B cell (primary cell): ENCODE data around the gene PCDH9. TPM values are rescaled to one million over a fixed set of nuclear protein-coding genes. Genes with fewer than 3 reads are reported as not detected.

Experiments used
- ATAC-seq: fragments of 200-7000 bp; cut with Tn5 transposase; one replicate; pipeline ENCODE4 v1.10.0; 2021; ENCODE audit warnings: low read depth, mild to moderate bottlenecking, moderate number of reproducible peaks, moderate library complexity
- CTCF ChIA-PET: fragments of 350-600 bp; sonication (Branson Sonifier 250); formaldehyde crosslinking; loops from one replicate; lab custom pipeline; 2021; ENCODE audit warnings: antibody characterized with exemption, inconsistent platforms; lab: Charles Lee
- POLR2A ChIA-PET: fragments of 350-600 bp; sonication (Branson Sonifier 250); formaldehyde crosslinking; loops from one replicate; lab custom pipeline; 2021; ENCODE audit warnings: antibody characterized with exemption; lab: Charles Lee
- DNase-seq: peaks from one replicate; pipeline ENCODE4 v3.0.0; 2013
- H2AFZ ChIP-seq: 2 replicates; pipeline ENCODE4 v1.6.1; 2012; ENCODE audit warnings: mild to moderate bottlenecking, low read depth, low read length; ENCODE audit not compliant: insufficient read depth, poor library complexity, severe bottlenecking
- H3K27ac ChIP-seq, 2 donors: 1 replicate in 1 of 2; 2 replicates in 1 of 2; pipeline ENCODE4 v1.5.1; 2012 to 2013; ENCODE audit warnings: low read length in 2 of 2, mild to moderate bottlenecking in 2 of 2, moderate library complexity in 1 of 2
- H3K27me3 ChIP-seq, 4 experiments: fragments of 200-600 bp in 1 of 4; sonication (generic) in 1 of 4; replicated peaks in 1 of 4; 1 replicate in 2 of 4; 2 replicates in 2 of 4; pipeline versions ENCODE4 v1.6.1 to v1.7.0; 2013 to 2016; ENCODE audit warnings: low read length in 3 of 4, mild to moderate bottlenecking in 2 of 4, mixed read lengths in 1 of 4, moderate library complexity in 1 of 4; ENCODE audit not compliant: insufficient read depth in 4 of 4, control insufficient read depth in 3 of 4; ENCODE audit errors: control extremely low read depth in 1 of 4
- H3K36me3 ChIP-seq, 2 experiments: replicated peaks in 1 of 2; 1 replicate in 1 of 2; 2 replicates in 1 of 2; pipeline versions ENCODE4 v1.6.1 to v1.7.1; 2013; ENCODE audit warnings: low read length in 1 of 2; ENCODE audit not compliant: insufficient read depth in 2 of 2, control insufficient read depth in 1 of 2; ENCODE audit errors: control extremely low read depth in 1 of 2, extremely low read depth in 1 of 2
- H3K4me1 ChIP-seq, 2 donors: fragments of 200-600 bp in 1 of 2; sonication (generic) in 1 of 2; 1 replicate in 1 of 2; 2 replicates in 1 of 2; pipeline versions ENCODE4 v1.5.1 to v1.6.1; 2013 to 2017; ENCODE audit warnings: low read length in 2 of 2; ENCODE audit not compliant: control insufficient read depth in 2 of 2, insufficient read depth in 2 of 2
- H3K4me2 ChIP-seq: replicated peaks from 2 replicates; pipeline ENCODE3; 2012; ENCODE audit warnings: mild to moderate bottlenecking, low read depth, low read length; ENCODE audit not compliant: poor library complexity, severe bottlenecking
- H3K4me3 ChIP-seq, 5 experiments: fragments of 200-600 bp in 1 of 5; sonication (generic) in 1 of 5; 1 replicate in 3 of 5; 2 replicates in 2 of 5; pipeline versions ENCODE4 v1.5.1 to v1.7.0; 2011 to 2016; ENCODE audit warnings: low read length in 4 of 5, mild to moderate bottlenecking in 4 of 5, low read depth in 2 of 5, control low read depth in 1 of 5, moderate library complexity in 1 of 5; ENCODE audit not compliant: insufficient read depth in 1 of 5; ENCODE audit errors: control extremely low read depth in 1 of 5, extremely low read depth in 1 of 5
- H3K79me2 ChIP-seq: fragments of 200-600 bp; sonication (generic); one replicate; pipeline ENCODE4 v1.6.0; 2016; ENCODE audit warnings: low read length; ENCODE audit not compliant: control insufficient read depth, insufficient read depth
- H3K9ac ChIP-seq: fragments of 200-600 bp; sonication (generic); 2 replicates; pipeline ENCODE4 v1.6.1; 2017; ENCODE audit warnings: mild to moderate bottlenecking, low read length, moderate library complexity
- H3K9me3 ChIP-seq, 3 donors: one replicate each; pipeline versions ENCODE4 v1.6.1 to v1.7.1; 2013; ENCODE audit warnings: low read length in 2 of 3; ENCODE audit not compliant: control insufficient read depth in 2 of 3, insufficient read depth in 1 of 3; ENCODE audit errors: control extremely low read depth in 1 of 3
- H4K20me1 ChIP-seq: 2 replicates; pipeline ENCODE4 v1.6.0; 2012; ENCODE audit warnings: mild to moderate bottlenecking, low read length; ENCODE audit not compliant: insufficient read depth, control insufficient read depth, poor library complexity, severe bottlenecking
- H3K27ac Mint-ChIP-seq: one replicate; pipeline ENCODE4 v1.8.0; 2021; ENCODE audit warnings: mixed read lengths
- H3K27me3 Mint-ChIP-seq: one replicate; pipeline ENCODE4 v1.8.0; 2021; ENCODE audit warnings: mixed read lengths
- H3K4me1 Mint-ChIP-seq: one replicate; pipeline ENCODE4 v1.8.0; 2021; ENCODE audit warnings: mixed read lengths
- H3K4me3 Mint-ChIP-seq: one replicate; pipeline ENCODE4 v1.8.0; 2021; ENCODE audit warnings: mixed read lengths
- H3K9me3 Mint-ChIP-seq: one replicate; pipeline ENCODE4 v1.8.0; 2022; ENCODE audit warnings: mixed read lengths; ENCODE audit not compliant: insufficient read depth
- EZH2 ChIP-seq: IDR thresholded peaks from 2 replicates; pipeline ENCODE4 v1.6.1; 2012; ENCODE audit warnings: borderline replicate concordance, low read depth, mild to moderate bottlenecking, moderate library complexity, low read length; ENCODE audit not compliant: insufficient read depth, poor library complexity, severe bottlenecking
- WGBS: methylation state at CpG from one replicate; pipeline ENCODE4 v1.1.5; 2013; ENCODE audit warnings: missing lambda C conversion rate; ENCODE audit not compliant: insufficient coverage; 5-methylcytosine and 5-hydroxymethylcytosine counted together
- intact Hi-C: fragments of 100-400 bp; cut with micrococcal nuclease; formaldehyde crosslinking; loops from one replicate; pipeline ENCODE4 v1.10.0; 2022
- polyA plus RNA-seq: library from polyadenylated mRNA; depleted of rRNA; stranded (reverse); fragments of >200 nt; gene quantifications from 2 replicates; pipeline ENCODE4 v1.2.3, GENCODE V29; 2012
- total RNA-seq, 2 donors: library from RNA; stranded (reverse); fragments of 120-200 nt in 1 of 2; gene quantifications; 1 replicate in 1 of 2; 2 replicates in 1 of 2; pipeline versions ENCODE4 v1.2.3 to v1.2.4, GENCODE V29; 2013 to 2022
- TF ChIP-seq, protein P1 (sequence below): fragments of 200-600 bp; IDR thresholded peaks from one replicate; pipeline ENCODE4 v1.8.0; 2022; ENCODE audit warnings: antibody characterized with exemption, mild to moderate bottlenecking

Gene PCDH9
- total and polyA plus RNA-seq, 2 donors (not counting 1 experiment from before 2014, with no cell fraction given) = 13.1 to 21.8 TPM

DNA sequence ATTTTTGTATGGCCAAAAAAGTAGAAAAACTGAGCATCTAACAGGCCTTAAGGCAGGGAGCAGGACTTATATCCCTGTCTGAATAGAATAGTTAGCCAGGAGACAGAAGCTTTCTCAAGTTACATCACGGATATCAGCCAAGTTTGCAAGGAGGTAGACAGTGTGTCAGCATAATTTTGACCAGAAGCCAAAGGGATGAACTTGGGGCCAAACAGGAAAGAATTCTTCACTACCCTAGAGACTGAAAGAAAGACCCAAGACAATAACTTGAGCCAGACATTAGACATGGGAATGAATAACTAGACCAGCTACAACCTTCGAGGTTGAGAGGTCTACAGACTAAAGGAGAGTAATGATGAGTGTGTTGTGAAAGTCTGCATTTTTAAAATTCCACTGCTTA lies 48.1 kb upstream of the PCDH9 start:
- no peak for ATAC-seq
- peaks cover 3% of the 10 kb centered on the region for H3K9me3 Mint-ChIP-seq

GRCh38 chr13:67277581-67277980 lies 47.4 kb upstream of the PCDH9 start:
- no peak for ATAC-seq

More for the DNA sequence above, 48.1 kb upstream of the PCDH9 start:
- Mint-ChIP-seq H3K27ac (no peak overlapping the region), H3K4me3 (no peak overlapping the region), H3K4me1 (no peaks in the 10 kb centered on the region), H3K27me3 (no peaks in the 10 kb centered on the region)
- POLR2A ChIA-PET = no interaction called here
- H3K27ac ChIP-seq = no peak overlapping the region
- H3K4me1 ChIP-seq = no peaks in the 10 kb centered on the region
- H3K27me3 ChIP-seq = no peaks in the 10 kb centered on the region
- DNase-seq = no peak
- no peak overlapping the region for H3K4me2 ChIP-seq
- H3K4me3 ChIP-seq = no peak overlapping the region
- no peaks in the 10 kb centered on the region for H3K36me3 ChIP-seq
- H3K9ac ChIP-seq = no peak overlapping the region
- H3K9me3 ChIP-seq = no peaks in the 10 kb centered on the region
- WGBS = 100% methylated on average over 1 of the region's 2 CpGs
- no peak overlapping the region for H2AFZ ChIP-seq
- no peaks in the 10 kb centered on the region for H3K79me2 ChIP-seq
- CTCF ChIA-PET = no interaction called here
- H4K20me1 ChIP-seq = no peaks in the 10 kb centered on the region
- intact Hi-C loops = no loop called here
- TF ChIP-seq EZH2 = no peak
- TF ChIP-seq, protein P1, sequence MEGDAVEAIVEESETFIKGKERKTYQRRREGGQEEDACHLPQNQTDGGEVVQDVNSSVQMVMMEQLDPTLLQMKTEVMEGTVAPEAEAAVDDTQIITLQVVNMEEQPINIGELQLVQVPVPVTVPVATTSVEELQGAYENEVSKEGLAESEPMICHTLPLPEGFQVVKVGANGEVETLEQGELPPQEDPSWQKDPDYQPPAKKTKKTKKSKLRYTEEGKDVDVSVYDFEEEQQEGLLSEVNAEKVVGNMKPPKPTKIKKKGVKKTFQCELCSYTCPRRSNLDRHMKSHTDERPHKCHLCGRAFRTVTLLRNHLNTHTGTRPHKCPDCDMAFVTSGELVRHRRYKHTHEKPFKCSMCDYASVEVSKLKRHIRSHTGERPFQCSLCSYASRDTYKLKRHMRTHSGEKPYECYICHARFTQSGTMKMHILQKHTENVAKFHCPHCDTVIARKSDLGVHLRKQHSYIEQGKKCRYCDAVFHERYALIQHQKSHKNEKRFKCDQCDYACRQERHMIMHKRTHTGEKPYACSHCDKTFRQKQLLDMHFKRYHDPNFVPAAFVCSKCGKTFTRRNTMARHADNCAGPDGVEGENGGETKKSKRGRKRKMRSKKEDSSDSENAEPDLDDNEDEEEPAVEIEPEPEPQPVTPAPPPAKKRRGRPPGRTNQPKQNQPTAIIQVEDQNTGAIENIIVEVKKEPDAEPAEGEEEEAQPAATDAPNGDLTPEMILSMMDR = no peak

More at GRCh38 chr13:67277581-67277980, 47.4 kb upstream of the PCDH9 start:
- Histone ChIP-seq H3K36me3 (no peaks in the 10 kb centered on the region), H3K79me2 (no peaks in the 10 kb centered on the region), H3K27ac (no peak overlapping the region), H3K4me2 (no peak overlapping the region), H3K27me3 (no peaks in the 10 kb centered on the region), H3K4me3 (no peak overlapping the region), H3K4me1 (no peaks in the 10 kb centered on the region), H2AFZ (no peak overlapping the region), H3K9ac (no peak overlapping the region), H3K9me3 (no peaks in the 10 kb centered on the region), H4K20me1 (no peaks in the 10 kb centered on the region)
- peaks cover 3% of the 10 kb centered on the region for H3K9me3 Mint-ChIP-seq
- POLR2A ChIA-PET = no interaction called here
- CTCF ChIA-PET = no interaction called here
- H3K4me1 Mint-ChIP-seq = no peaks in the 10 kb centered on the region
- WGBS = no CpG with 5 or more reads among the region's 1 CpG
- DNase-seq = no peak
- H3K4me3 Mint-ChIP-seq = no peak overlapping the region
- TF ChIP-seq, protein P1 = no peak
- no peak for TF ChIP-seq EZH2
- H3K27ac Mint-ChIP-seq = no peak overlapping the region
- intact Hi-C loops = no loop called here
- no peaks in the 10 kb centered on the region for H3K27me3 Mint-ChIP-seq
